Measurements from ENCODE around the gene ZBTB20. TPM values are rescaled to one million over a fixed set of nuclear protein-coding genes. Genes with fewer than 3 reads are reported as not detected.

Gene ZBTB20
- total RNA-seq, 1 donor from 2014 or later = 110 TPM

DNA sequence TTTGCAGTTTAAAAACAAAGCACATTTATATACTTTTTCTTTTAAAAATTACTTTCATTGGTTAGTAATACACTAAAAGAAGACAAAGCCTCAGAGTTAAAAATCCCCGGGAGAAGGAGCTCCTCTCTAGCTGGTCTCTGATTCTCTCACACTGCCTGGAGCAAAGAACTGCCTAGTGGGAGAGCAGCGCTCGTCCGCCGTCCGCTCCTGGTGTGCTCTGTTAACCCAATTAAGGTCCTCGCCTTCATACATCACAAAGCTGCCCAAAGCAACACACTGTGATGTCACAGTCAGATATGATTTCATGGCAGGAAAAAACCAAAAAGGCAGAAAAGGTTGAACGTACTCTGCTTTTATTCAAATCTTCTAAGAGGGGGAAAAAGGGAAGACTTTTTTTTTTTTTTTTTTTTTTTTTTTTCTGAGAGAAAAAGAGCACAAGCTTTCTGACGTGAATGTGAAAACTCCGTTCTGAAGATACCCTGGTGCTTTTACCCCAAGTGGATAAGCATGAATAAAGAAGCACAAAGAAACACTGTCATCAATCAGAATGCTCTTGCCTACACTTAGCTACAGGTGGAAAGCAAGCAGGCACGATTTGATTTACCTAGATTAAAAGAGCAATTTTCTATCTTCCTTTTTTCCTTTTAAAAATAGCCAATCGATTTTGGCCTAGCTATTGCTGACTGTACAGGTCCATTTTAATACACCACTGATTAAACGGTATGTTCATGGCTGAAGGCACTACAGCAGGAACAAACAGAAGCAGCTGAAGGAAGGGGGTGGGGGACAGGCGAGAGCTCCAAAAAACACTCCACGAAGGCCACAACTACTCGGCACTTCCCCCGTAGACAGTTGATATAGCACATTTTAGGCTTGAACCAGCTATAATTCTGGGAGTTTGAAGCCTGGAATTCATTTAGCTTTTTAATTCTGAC lies 738.1 kb downstream of the ZBTB20 start:
- DNase-seq (ENCODE audit: low spot score) = no peak

DNA sequence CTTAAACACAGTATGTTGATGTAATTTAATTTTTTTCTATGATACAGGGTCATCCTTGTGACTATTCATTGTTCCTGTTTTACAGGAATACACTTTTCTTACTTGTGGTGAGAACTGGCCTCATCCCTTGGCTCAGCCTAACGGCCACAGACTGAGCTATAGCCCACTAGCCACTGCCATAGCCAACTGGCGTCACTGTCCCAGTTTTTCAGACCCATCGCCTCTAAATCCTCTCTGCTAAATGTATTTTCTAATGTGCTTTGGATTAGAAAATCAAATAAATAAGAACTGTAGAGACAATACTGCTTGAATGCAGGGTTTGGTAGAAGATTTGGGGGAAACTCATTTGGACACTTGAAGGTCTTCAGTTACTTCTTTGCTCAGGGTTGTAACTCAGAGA lies 740.2 kb downstream of the ZBTB20 start:
- no peak for DNase-seq (ENCODE audit: low spot score)

DNA sequence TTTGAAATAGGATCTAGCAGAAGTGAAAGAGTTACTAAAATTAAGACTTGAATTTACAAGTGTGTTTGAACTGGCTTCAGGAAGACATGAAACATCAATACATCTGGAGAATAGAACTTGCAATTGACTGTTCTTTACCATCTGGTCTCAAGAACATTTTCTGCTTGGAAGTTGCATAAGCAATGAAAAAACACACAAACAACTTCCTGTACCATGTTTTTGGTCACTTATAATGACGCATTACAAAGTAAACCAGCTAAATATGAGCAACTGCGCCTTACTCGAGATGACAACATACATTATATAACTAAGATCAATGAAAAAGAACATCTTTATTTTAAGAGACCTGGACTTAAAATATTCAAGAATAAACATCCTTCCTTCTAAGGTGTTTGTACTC lies 740.8 kb downstream of the ZBTB20 start:
- DNase-seq (ENCODE audit: low spot score) = no peak

DNA sequence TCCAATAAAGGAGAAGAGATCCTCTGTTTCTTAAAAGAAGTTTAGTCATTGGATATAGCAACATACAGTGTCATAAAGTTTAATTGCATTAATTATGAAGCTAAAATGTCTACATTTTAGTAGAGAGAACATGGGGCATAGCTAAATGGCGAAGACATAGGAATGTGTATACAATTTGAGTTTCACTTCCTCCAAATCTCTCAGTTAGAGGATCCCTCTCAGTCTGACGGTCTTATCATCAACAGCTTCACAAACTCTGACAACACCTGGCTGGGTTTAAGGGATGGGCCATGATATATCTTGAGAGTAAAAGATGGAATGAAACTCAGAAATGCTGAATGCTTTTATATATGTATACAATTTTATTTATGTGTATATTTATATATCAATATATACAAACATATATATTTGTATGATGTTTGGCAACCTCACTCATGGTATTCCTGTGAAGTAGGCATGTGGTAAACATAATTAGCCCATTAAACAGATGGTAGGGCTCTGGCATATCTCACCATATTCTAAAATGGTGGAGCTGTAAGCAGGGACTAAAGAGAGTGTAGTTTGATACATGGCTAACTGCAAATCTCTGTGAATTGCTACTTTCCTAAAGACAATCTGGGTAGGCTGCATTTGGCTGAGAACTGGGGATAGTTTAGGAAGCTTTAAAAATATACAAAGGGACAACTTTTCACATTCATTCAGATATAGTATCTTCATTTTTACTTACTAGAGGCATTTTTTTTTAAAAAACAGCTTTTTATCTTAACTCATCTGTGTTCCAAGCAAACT lies 741.7 kb downstream of the ZBTB20 start:
- DNase-seq (ENCODE audit: low spot score) = no peak

DNA sequence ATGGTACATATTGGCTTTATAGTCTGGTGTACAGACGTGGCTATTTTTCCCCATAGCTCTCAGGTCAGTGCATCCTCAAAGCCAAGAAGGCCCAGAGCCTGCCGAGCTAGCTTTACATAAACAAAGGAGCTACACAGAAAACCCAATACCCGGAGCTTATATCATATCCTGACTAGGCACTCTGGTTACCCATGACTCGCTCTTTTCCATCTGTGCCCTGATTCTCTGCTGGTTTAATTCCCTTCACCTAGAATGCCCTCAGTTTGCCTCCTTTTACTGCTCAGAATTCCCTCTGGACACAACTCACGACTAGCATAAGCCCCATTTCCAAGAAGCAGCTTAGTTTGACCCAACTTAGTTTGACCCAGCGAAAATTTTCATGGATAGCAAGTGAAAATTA lies 742.5 kb downstream of the ZBTB20 start:
- no peak for DNase-seq (ENCODE audit: low spot score)

DNA sequence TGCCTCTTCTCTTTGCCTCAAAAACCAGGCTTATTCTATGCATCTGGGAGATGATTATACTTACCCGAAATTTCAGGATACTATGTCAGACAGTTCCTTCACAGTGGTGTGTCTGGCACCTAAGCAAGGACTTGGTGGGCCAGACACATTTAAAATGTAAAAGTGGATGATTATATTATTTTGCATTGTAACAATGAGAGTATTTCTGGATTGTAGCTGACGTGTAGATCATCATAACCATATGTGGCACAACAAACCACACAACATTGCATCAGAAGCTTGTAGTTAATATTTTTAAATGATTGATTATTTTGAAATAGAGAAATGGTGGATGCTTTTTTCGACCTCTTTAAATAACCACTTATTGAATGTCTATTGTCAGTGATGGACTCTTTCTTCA lies 744.2 kb downstream of the ZBTB20 start:
- no peak for DNase-seq (ENCODE audit: low spot score)

DNA sequence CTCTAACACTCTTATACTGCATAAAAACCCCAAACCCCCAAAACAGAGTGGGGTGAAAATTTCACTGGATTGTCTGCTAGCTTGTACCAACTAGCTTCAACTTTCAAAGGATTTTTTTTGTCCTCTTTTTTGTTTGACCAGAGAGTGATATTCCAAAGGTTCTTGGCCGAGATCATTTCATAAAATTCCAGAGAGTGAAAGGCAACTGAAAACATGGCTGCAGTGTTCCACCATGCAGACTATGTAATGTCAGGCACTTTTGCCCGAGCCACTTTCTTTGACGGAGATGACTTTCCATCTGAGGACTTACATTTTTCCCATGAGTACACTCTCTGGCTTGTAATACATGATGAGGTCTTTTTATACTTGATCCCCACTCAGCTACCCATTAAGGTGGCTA lies 745.7 kb downstream of the ZBTB20 start:
- no peak for DNase-seq (ENCODE audit: low spot score)

DNA sequence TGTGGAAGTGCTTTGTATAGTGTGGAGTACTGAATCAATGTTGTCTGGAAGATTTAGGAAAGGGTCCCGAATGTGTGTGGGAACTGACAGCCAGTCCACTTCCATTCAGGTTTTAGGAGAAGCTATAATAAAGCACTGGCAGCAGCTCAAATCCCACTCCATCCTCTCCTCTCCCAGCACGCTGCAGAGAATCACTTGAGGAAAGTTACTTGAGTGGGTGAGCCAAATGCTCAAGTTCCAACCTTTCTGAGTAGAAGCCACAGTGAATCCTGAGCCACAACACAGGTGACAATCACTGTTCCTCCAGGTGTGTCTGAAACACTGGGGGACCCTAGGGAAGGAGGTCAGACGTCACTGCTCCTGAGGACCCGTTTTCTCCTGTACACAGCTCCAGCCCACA lies 746.7 kb downstream of the ZBTB20 start:
- no peak for DNase-seq (ENCODE audit: low spot score)

DNA sequence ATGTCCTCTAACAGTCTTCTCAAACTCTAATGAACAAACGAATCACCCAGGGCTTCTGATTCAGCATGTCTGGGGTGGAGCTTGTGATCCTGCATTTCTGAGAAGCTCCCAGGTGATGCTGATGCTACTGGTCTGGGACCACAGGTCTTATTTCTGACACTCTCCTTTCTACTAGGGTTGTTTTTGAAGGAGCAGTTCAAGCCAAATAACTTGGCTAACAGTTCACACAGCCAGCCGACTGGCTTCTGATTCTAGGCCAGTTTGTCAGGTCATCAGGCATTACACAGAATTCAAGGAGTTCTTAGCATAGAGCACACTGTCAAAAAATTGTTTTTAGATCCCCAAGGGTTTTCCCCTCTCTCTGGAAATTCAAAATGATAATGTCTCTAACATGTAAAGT lies 752.5 kb downstream of the ZBTB20 start:
- no peak for DNase-seq (ENCODE audit: low spot score)

DNA sequence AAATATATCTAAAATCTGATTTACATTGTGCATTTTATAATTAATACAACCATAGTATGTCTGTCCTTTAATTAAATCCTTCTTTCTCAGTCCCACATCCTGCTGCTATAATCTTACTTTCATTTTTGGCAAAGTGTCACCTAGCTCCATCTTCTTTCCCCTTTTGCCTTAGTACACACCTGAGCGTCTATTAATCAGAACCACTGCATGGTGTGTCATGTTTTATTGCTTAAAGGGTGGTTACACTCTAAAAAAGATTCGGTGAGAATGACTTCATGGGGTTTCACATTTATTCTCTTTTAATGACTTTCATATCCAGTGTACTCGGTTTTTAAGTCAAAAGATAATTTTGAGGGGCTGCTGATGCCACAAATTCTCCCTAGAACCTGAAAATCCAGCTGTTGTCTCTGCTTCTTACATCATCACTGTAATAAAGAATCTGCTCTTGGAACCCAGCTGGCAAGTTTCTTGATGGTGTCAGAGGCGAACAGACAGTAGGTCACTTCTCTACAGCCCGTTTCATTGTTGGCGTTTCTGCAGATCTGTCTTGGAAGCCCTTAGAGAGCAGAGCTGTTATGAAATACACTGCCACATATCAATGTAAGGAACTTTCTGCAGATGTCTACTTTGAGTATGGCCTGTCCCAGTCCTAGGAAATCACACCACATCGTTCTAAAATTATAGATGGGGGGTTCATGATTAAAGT lies 753.6 kb downstream of the ZBTB20 start:
- no peak for DNase-seq (ENCODE audit: low spot score)

DNA sequence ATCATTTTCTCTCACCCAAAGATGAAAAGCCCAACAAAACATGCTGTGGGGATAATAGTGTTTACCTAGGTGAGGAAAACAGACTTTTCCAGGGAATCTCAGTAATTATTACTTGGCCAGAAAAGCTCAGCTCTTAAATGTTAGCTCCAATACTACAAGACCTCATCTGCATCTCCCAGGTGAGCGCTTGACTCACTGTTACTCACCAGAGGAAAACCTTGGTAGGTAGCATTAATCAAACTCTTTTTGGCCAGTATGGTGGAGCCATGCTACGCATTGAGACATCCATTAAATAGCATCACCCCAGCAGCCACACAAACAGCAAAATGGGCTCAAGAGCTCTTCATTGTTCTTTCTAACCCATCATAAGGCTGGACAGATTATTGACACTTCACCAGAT lies 754.3 kb downstream of the ZBTB20 start:
- DNase-seq (ENCODE audit: low spot score) = no peak

DNA sequence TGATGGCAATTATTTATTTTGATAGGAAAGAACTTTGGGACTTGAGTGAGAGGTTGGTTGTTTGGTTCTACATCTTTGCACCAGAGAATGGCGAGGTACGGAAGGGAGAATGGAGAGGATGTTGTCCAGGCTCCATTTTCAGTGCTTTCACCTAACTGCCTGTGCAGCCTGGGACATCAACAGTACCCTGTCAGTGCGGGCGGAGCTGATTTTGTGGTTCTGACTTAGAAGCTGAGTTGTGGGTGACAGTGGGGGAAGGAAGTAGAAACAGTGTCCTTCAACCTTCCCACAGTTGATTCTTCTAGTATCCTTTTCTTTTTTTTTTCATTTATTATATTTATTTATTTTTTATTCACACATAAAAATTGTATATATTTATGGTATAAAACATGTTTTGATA lies 757.9 kb downstream of the ZBTB20 start:
- no peak for DNase-seq (ENCODE audit: low spot score)

DNA sequence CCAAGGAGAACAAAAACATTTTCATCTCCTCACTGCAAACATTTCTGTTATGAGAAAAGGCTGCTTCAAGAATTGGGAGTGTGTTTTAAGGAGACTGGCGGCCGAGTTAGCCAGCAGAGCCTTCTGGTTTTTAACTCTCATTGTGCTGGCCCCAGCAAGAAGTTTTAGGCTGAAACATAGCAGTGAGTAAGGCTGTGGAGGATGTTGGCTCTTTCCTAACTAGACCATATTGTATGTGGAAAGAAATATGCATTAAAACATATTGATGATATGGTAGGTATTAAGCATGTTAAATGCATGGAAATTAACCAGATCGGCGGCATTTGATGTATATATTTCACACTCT lies 762.6 kb downstream of the ZBTB20 start:
- DNase-seq (ENCODE audit: low spot score) = no peak

DNA sequence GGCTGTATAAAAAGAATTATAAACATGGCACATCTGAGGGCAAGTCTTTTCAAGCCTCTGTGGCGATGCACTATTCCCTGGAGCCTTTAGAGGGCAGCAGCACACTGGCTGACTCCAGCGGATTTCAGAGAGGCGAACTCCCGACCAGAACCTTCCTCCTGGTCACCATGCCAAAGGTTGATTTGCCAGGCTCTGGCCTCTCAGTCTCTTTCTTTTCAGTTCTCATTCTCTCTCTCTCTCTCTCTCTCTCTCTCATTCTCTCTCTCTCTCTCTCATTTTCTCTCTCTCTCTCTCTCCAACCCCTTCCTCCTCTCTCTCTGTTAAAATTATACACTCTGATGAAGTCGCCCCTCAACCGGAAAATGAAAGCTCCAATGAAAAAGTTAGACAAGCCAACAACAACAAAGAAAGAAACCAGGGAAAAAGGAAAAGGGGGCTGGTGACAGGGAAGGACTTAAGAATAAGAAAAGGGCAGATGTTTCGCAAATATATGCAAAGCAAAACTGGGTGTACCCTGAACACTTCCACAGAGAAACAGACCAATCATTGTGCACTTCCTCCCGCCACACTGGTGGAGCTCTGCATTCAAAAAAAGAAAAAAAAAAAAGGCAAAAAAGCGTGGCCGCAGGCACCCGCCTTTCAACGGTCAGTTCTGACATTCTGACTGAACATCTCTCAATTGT lies 763.1 kb downstream of the ZBTB20 start:
- peak; percentile 89 for DNase-seq (ENCODE audit: low spot score)

DNA sequence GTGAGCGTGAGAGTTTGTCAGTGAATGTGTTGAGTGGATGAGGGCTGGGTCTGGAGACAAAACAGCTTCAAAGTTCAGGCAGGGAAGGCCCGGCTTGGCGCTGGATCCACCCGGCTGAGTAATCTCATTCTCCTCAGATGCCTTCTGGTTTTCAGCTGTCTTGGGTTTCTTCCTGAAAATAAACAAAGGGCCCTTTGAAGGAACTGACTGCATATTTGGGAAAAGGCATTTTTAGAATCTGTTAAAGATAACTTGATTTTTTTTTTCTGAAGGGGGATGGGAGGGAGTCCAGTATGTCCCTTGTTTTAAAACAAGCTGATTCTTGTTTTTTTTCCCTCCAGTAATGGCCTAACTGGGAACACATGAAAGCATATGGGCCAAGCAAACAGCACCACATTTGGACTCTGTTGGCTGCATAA lies 766.8 kb downstream of the ZBTB20 start:
- DNase-seq (ENCODE audit: low spot score) = peak; percentile 77

DNA sequence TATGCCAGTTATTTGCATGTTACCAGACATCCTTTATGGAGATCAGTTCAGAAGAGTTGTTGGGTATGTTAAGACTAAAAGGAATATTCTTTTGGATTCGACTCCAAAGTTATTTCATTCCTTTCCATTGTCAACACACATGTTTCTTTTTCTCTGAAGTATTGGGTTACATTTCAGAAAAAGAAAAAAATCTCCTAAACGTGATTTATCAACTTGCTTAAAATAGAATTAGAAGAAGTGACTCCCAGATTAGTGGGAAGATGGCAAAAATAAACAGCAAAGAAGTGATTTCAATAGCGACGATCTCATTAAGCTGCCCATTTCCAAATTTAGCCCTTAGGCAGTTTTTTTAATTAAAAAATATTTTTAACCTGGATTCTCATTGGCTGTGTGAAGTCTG lies 767.8 kb downstream of the ZBTB20 start:
- no peak for DNase-seq (ENCODE audit: low spot score)

DNA sequence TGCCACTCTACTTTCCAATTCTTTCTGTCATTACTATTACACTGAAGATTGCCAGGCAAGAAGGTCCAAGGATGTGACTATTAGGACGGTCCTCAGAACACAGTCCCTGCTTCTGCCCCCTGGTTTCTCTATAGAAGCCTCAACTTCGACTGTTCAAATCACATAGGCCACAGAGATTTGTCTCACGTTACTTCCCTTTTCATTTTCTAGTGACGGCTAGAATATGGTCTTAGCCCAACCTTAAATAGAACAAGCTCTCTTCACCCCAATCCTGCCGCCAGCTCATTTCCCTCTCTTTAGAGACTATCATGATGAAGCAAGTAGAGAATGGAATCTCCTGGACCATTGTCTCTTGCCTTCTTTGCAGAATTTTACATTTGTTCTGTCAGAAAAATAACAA lies 768.3 kb downstream of the ZBTB20 start:
- DNase-seq (ENCODE audit: low spot score) = no peak

DNA sequence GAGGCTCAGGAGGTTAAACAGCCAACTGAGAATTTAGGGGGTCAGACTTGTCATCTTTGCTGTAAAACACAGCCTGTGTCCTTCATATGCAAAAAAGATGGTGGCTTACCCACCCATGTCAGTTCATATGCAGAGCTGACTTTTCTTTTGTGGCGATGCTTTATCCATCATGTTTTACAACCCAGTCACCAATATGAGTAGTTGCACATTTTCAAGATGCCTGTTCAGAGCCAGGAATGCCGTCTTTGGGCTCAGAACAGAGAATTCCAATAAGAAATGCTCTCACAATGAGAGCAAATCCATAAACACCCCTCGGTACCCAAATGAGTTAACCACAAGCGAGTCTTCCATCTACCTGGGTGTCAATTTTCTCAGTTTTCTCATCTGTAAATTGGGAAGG lies 769.7 kb downstream of the ZBTB20 start:
- DNase-seq (ENCODE audit: low spot score) = no peak

DNA sequence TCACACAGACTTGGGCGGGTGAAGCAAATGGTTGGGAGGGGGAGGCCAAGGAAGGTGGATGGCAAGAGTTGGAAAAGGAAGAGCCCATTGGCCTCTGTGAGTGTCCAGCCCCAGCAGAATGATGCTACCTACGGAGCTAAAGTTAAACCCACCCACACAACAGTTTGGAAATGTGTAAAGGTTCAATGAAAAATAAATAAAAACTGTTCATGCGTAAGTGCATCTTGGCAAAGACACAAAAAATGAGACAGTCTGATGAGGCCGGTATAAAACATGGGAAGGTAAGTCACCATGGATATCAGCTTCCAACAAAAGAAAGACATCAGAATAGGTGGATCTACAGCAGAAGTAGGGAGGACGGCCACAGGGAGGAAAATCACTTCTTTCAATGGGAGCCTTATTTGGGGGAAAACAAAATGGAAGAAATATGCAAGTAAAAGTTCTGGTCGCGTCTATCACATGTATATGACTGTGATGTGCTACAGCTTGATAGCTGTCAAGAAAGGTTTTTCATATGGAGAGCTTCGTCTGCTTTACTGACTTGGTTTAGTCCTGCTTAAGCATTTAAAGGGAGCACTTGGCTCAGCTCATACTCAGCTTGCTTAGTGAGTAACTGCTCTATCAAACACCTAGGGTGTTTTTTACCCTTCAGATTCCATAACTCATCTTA lies 770.4 kb downstream of the ZBTB20 start:
- no peak for DNase-seq (ENCODE audit: low spot score)

DNA sequence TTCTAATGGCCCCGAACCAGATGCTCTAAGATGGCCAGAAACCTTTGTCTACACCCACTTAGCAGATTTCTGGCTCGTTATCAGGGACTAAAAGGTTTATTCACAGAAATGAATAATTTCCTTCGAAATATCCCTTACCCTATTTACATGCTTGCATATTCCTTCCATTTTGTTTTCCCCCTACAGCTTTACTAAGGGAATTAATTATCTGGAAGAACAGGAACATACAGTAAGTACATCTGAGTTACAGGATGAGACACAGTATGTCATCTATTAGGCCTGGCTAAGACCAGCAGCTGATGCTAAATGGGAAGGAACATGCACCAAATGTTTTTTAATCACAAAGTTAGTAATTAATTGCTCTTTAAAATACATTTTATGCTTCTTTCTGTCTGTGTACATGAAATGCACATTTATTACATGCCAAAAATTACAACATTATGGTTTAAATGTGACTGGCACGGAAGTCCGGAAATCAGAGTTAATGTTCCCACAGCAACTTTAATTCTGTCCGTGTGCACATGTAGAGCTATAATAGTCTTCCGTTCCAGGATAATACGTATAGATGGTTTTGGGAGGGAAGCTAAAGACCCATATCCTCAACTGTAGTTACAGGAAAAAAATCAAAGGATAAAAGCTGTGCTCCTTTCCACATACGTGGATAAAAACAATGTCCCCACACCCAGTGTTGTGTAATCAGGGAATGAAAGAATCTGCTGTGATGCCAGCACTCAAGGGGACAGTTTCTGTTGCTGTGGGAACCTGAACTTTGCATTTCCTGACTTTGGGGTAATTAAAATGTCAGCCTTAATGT lies 771.3 kb downstream of the ZBTB20 start:
- DNase-seq (ENCODE audit: low spot score) = no peak
